Posterior cingulate gyrus (tissue), 11 donors: ENCODE measurements around the gene SETD5.

ENCODE experiments used
- DNase-seq, 10 donors: peaks; one replicate each; pipeline versions ENCODE4 v3.0.0 to v3.0.0-alpha.2; 2020 to 2021; ENCODE audit warnings: mixed read lengths in 3 of 10
- intact Hi-C: fragments of 100-400 bp; cut with DNase I; formaldehyde crosslinking; loops from one replicate; pipeline ENCODE4 v1.15.1; 2023

SETD5 gene

DNA sequence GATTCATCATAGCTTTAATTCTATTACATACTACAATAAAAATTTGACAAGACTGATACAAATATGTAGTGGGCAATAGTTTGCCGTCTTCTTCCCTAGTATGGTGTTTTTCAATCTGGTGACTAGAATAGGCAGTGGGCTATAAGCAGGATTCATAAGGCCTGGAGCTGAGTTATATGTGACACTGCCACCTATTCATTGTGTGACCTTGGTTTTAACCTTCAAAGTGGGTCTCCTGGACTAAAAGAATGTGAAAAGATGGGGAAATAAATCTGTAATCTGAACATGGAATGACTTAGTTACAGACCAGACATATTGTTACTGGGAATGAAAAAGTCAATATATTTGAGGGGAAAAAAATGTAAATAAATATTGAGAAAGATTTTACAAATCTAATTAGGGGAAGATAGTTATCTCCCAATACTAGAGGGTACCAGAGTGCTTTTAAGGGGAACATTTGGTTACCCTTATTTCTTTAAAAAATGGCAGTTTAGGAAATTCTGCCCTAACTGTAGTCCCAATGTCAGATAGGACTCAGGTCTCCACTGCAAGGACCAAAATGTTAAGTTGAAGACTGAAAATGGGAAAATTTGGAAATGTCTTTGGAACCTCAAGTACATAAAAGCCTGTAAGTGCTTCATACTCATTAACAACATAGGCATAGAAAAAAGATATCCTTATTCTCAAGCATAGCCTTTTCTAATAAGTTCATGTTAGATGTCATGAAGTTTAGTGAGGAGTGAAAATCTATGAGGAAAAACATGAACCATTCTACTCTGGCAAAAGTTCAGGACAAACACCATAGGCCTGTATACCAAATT lies 10.7 kb upstream of the SETD5 start:
- DNase-seq, result no peak
- intact Hi-C loops, result no loop called here

DNA sequence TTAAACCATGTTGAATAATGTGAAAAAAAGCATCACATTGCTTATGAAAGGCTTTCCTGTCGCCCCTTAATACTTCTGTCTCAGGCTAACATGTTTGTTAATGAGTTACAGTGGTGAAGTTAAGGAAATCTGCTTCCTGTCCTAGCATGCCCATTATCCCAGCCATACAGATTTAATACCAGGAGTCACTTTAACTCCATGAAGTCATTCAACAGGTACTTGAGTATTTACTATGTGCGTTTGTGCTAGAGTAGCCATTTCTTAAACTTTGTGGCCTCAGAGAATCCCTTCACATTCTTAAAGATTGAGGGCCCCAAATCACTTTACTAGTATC lies 10.1 kb upstream of the SETD5 start:
- intact Hi-C loops, result no loop called here
- DNase-seq, result no peak

DNA sequence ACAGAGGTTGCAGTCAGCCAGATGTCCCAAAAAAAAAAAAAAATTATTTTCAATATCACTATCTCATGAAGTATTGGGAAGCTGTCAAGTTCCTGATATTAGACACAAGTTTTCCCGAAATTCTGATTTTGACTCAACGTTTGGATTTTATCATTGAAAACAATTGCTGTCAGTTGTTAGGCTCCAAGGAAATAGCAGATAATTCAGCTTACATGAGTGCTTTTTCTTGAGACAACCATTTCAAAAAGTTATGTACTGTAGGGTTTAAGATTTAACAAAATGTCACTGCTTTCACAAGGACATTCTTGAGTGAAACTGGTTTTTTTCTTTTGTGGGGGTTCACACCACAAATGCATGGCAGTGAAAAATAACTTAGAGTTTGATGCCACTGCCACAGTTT lies 9.3 kb upstream of the SETD5 start:
- no peak for DNase-seq
- intact Hi-C loops, result no loop called here

DNA sequence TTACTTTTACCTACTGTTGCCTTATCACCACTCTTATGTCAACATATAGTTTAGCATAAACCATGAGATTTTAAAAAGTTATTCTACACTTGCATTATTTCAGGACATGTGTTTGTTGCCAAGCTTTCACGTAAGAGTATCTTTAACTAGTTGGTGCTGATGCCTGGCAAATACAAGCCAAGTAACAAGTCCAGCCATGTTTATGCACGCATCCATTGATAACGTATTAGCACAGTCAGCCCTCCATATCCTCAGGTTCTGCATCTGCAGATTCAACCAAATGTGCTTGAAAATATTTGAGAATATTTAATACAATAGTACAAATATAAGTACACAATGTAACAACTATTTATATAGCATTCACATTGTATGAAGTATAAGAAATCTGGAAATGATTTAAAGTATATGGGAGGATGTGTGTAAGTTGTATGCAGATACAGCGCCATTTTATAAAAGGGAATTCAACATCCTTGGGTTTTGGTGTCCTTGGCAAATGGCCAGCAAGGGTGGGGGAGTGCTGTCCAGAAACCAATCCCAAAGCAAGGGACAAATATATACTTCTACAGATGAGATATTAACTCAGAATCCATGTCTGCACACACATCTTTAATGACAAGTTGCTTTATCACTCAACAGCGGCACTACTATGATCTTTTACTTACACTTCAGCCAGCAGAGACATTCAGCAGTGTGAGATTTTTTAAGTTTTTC lies 8.7 kb upstream of the SETD5 start:
- intact Hi-C loops, result no loop called here
- no peak for DNase-seq

GRCh38 chr3:9390265-9390888 lies 7.0 kb upstream of the SETD5 start:
- DNase-seq, result no peak
- intact Hi-C loops, result no loop called here

GRCh38 chr3:9392041-9392440 lies 5.4 kb upstream of the SETD5 start:
- intact Hi-C loops, result no loop called here

DNA sequence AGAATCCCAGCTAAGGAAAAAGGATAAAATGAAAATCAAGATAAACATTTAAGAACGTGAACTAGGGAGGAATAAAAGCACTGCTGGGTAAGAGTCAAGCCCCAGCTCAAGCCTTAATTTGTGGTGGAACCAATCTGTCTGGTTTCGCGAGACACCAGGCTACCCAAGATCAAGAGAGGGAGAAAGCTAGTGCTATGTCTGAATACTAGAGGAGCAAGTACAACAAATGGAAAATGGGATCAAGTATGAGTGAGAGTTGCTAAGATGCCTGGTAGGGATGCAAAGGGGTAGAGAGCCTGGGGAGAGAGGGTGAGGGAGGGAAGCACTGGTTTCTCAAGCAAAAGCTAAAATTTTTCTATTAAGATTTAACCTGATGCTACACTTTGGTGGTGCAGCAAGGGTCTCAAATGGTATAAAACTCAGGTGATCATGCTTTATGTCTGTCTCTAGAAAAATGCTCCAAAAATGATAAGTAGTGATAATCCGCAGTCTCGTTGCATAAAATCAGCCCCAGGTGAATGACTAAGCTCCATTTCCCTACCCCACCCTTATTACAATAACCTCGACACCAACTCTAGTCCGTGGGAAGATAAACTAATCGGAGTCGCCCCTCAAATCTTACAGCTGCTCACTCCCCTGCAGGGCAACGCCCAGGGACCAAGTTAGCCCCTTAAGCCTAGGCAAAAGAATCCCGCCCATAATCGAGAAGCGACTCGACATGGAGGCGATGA lies 1.7 kb upstream of the SETD5 start:
- no peak for DNase-seq
- intact Hi-C loops, result loop anchor here (5.0 kb wide), 1 partner anchor 33 kb away; the partner anchor contains the start of gene THUMPD3

More at GRCh38 chr3:9392041-9392440, 5.4 kb upstream of the SETD5 start:
- DNase-seq, result no peak

DNA sequence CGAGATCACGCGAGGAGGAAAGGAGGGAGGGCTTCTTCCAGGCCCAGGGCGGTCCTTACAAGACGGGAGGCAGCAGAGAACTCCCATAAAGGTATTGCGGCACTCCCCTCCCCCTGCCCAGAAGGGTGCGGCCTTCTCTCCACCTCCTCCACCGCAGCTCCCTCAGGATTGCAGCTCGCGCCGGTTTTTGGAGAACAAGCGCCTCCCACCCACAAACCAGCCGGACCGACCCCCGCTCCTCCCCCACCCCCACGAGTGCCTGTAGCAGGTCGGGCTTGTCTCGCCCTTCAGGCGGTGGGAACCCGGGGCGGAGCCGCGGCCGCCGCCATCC lies 1.1 kb upstream of the SETD5 start:
- peak in 2 of 10 donors; percentile 69 to 86 for DNase-seq
- intact Hi-C loops, result loop anchor here (5.0 kb wide), 1 partner anchor 34 kb away; the partner anchor contains the start of gene THUMPD3

- DNase-seq, result peak; percentile 95 to 99 (median 96)
- intact Hi-C loops, result loop anchor here (5.0 kb wide), 1 partner anchor 34 kb away; the partner anchor contains the start of gene THUMPD3
Observed at GRCh38 chr3:9396632-9397331, 633 bp upstream of the SETD5 start.

DNA sequence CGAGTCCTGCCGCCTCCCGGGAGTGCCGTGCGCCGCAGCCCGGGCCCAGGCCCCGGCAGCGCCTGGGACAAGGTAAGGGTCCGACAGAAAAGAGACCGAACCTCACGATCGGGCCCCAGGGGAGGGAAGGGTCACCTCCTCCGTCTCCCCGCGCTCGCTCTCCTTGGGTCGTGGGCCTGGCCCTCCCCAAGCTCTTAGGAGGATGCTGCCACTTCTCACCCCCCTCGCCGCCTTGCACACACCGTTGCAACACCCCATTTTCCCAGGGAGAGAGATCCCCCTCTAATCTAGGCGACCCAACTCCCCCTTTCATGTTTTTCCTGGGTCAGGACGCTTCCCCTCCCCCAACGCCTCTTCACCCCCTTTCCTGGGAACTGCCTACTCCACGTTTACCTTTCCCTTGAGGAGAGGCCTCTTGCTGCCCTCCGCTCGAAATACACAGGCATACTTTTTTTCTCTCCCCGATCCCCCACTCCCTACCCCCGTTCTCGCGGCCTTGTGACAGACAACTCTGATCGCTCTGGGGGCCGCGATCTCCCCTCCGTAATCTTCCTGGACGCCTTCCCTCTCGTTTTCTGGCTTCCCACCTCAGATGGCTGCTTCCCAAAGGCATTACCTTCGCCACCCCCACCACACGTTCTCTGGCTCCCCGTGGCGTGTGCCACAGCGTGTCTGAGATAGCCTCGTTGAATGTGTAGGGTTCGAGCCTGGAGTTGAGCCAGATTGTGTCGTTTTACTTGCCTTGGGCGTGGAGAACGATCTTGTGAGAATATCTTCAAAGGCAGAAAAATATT lies 688 bp downstream of the SETD5 start:
- peak in 8 of 10 donors; percentile 8 to 85 (median 35) for DNase-seq
- intact Hi-C loops, result loop anchor here (2.0 to 5.0 kb wide), 2 partner anchors 25 to 36 kb away; partner anchors contain the start of gene THUMPD3

DNA sequence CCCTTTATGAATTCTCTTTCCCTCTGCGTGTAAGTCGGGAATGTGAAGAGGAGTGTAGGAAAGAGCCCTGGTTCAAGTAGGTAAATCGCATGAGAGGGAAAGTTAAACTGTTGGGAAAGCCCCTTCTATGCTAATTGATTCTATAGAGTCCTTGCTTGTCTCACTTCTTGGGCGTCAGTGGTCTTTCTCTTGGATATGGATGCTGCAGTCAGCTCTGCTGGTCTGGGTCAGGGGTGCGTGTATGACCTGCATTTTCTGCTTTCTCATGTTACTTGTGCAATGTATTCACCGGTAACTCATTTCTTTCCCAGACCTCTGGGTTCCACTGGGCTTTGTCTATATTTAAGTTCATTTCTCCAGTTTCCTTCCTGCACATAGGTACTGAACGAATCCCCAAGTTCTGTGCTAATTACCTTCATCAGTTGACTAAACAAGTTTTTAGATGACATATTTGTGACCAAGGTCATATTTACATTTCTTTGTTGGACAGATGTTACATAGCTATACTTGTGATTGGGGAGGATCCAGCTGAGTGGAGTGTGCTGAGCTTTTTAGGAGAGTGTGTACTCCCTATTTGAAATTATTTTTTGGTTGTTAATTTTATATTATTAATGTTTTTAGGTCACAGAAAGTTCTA lies 1.4 kb downstream of the SETD5 start:
- intact Hi-C loops, result loop anchor here (2.0 to 5.0 kb wide), 2 partner anchors 24 to 37 kb away; partner anchors contain the start of gene THUMPD3
- no peak for DNase-seq

- no peak for DNase-seq
Observed at GRCh38 chr3:9399337-9399703, 1.9 kb downstream of the SETD5 start.

GRCh38 chr3:9399746-9400145 lies 2.3 kb downstream of the SETD5 start:
- intact Hi-C loops, result loop anchor here (2.0 to 5.0 kb wide), 2 partner anchors 23 to 37 kb away; partner anchors contain the start of gene THUMPD3
- DNase-seq, result peak in 9 of 10 donors; percentile 36 to 91 (median 58)

More at GRCh38 chr3:9399337-9399703, 1.9 kb downstream of the SETD5 start:
- intact Hi-C loops, result loop anchor here (2.0 to 5.0 kb wide), 2 partner anchors 23 to 37 kb away; partner anchors contain the start of gene THUMPD3

DNA sequence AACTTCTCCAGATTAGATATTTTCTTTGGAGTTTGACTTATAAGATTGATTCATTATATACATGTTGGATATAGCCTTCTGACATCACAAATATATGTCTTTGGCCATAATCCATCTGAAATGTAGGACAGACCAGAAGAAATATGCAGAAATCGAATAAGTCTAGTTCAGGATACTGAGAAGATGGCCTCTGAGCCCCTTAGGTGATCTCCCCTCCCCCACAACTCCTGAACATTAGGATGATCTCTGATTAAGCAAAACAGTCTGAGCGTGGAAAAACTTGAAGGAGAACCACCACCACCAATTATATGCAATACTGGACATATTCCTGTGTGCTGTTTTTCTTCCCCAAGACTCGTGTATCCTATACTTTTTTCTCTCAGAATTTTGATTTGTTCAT lies 3.2 kb downstream of the SETD5 start:
- no peak for DNase-seq
- intact Hi-C loops, result no loop called here

DNA sequence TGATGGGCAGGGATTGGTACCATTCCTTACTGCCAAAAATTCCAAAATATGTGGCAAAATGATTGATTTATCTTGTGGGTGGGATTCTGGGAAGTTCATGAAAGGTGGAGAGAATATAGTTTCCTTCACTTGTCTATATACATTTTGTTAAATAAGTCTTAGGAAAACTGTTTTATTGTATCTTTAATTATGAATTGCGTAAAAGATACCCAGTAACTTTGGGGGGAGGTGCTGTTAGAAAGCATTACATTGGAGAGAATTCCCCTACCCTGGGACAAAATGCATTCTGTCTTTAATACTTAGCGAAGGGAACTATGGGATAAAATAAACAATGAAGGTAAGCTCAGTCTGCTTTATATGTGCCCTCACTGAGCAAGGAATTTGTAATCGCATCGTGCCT lies 4.6 kb downstream of the SETD5 start:
- no peak for DNase-seq
- intact Hi-C loops, result no loop called here

DNA sequence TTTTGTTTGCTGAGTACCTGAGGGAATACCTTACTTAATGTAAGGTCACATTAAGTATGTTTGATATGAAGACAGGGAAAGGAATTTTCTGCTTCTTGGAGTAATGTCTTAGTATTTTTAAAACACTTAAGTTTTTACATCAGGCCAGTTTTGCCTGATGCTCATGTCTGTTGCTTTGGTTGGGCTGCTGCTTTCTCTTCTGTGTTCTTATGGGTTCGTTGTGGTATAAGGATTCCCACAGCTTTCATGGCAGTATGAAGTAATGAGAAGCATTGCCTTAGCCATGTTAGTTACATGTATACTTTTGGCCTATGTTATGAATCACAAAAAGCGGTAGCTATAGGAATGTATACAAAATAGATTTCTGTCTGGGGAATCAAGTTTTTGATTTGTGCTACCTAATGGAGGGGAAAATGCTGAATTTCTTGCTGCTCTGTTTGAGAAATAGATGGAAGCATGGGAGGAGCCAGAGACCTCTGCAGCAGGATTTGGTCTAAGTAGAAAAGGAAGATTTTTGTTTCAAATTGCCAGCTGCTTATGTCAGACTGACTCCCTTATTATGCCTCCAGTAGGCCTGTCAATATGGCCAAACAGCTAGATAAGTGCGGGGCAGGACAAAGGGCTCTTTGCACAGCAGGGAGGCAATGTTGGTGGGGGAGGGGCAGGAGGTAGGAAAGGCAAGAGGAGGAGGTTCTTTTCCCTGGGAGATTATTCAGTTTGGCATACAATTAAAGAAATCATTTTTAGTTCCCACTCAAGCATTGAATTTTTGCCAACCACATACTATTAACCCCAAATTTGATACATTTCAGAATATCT lies 5.2 kb downstream of the SETD5 start:
- intact Hi-C loops, result no loop called here
- DNase-seq, result peak in 7 of 10 donors; percentile 26 to 91 (median 58)

DNA sequence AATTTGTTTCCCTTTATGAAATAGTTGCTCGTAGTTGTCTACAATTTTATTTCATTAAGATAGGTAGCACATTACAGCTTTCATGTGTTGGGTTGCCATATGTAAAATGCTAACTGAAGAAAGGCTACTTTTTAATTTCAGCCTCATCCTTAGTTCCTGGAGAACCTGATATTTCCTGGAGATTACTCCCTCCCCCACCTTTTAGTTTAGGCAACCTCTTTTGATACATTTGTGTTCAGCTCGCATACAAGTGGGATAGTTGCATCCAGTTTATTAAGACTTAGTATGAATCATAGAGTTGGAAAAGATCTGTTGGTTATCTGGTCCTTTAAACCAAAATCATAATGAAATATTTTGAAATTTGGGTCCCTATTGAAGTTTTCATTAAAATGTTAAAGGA lies 6.0 kb downstream of the SETD5 start:
- DNase-seq, result no peak
- intact Hi-C loops, result no loop called here

GRCh38 chr3:9404680-9405079 lies 7.3 kb downstream of the SETD5 start:
- intact Hi-C loops, result no loop called here
- no peak for DNase-seq
